HG03442 (cell line): Measurements from ENCODE around the gene ZNF57.
"Not testable (repeated sequence)": the region's sequence is repeated elsewhere in the genome, so short reads cannot be mapped to it uniquely, and the experiment has no call there.

Experiments used
- ATAC-seq: cut with Tn5 transposase; IDR thresholded peaks from one replicate; pipeline ENCODE4 v1.9.1; 2021; ENCODE audit warnings: mild to moderate bottlenecking, moderate library complexity; ENCODE audit not compliant: unreplicated experiment

Gene ZNF57

DNA sequence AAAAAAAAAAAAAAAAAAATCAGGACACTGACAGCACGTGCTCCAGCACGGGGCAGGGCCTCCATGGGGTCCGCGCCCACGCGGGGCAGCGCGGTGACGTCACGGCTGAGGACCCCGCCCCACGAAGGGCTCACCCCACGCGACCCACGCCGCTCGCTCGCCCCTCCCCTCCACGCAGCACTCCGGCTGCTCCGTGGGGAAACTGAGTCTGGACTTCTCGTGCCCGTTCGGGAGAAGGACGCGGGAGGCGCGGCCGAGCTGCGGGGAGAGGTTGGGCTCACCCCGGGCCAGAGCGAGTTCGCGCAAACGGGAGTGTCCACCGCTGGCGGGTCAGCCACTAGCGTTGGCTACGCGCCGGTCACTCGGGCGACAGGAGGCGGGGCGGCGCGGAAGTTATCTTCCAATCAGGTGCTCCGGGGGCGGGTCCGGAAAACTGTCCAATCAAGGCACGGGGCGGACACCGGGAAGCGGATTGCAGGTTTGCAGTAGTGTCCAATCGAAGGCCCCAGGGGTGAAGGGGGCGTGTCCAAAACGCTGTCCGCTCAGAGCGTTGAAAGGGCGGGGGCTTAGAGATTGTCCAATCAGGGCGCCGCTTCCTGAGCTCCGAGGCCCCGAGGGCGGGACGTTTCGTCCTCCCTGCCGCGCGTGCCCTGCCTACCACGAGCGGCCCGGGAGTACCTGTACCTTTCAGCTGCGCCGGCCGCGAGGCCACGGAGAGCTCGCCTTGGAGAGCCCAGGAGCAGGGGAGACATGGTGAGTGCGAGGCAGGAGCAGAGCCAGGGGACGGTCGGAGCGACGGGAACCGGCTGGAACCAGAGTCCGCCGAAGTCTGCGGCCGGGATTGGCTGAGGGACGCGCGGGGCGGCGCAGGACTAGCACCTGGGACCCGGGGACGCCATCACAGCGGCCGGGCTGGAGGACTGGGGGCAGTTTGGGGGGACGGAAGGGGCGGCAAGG is at the start of gene ZNF57:
TSS of gene ZNF57 (plus strand) at position 633 of the 957 bp plus-strand sequence. CDS start at position 751, 118 bp downstream.
- peak; percentile 89 for ATAC-seq

GRCh38 chr19:2852598-2852997 is 48.1 kb upstream of the ZNF57 start:
- ATAC-seq = no peak

DNA sequence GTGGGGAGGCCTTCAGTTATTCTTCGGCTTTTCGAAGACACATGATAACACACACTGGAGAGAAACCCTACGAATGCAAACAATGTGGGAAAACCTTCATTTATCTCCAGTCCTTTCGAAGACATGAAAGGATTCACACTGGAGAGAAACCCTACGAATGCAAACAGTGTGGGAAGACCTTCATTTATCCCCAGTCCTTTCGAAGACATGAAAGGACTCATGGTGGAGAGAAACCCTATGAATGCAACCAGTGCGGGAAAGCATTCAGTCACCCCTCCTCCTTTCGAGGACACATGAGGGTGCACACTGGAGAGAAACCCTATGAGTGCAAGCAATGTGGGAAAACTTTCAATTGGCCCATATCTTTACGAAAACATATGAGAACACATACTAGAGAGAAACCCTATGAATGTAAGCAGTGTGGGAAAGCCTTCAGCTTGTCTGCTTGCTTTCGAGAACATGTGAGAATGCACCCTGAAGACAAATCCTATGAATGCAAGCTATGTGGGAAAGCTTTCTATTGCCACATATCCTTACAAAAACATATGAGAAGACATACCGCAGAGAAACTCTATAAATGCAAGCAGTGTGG is 47.6 kb upstream of the ZNF57 start:
- ATAC-seq = no peak

- ATAC-seq = no peak
Observed at GRCh38 chr19:2854849-2855248, 45.9 kb upstream of the ZNF57 start.

GRCh38 chr19:2856457-2857050 is 44.2 kb upstream of the ZNF57 start:
- no peak for ATAC-seq

DNA sequence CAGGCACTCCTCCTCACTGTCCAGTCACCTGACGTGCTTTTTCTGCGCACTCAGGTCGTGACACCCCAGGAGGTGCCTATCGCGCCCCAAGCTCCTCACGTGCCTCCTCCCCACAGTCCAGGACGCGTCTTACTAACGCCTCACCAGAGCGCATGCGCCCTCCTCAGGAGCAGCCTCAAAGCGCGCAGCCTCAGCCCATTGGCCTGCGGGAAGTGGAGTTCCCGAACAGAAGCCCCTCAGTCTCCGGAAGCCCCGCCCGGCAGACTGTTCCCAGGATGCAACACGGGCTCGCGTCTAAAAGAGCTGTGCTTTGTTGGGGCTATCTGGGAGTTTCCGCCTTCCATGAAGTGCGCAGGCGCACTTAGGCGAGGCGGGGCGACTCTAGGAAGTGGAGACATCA is 41.9 kb upstream of the ZNF57 start:
- no peak for ATAC-seq

DNA sequence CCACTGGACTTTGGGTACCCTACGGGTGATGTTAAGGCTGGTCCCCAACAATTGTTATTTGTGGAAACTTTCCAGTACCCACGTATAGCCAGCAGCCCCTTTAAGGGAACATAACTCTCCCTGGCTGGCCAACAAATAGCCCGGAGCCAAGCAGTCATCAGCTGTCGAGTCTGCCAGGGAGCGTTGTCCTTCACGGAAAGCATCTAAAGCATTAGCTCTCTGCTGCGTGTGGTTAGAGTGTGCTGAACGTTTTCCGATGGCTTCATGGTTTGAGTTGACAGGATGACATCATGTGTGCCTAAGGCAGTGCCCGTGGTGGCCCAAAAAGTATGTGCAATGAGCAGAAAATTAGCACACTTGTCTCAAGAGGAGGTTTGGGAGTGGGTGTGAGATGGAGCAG is 36.9 kb upstream of the ZNF57 start:
- no peak for ATAC-seq

DNA sequence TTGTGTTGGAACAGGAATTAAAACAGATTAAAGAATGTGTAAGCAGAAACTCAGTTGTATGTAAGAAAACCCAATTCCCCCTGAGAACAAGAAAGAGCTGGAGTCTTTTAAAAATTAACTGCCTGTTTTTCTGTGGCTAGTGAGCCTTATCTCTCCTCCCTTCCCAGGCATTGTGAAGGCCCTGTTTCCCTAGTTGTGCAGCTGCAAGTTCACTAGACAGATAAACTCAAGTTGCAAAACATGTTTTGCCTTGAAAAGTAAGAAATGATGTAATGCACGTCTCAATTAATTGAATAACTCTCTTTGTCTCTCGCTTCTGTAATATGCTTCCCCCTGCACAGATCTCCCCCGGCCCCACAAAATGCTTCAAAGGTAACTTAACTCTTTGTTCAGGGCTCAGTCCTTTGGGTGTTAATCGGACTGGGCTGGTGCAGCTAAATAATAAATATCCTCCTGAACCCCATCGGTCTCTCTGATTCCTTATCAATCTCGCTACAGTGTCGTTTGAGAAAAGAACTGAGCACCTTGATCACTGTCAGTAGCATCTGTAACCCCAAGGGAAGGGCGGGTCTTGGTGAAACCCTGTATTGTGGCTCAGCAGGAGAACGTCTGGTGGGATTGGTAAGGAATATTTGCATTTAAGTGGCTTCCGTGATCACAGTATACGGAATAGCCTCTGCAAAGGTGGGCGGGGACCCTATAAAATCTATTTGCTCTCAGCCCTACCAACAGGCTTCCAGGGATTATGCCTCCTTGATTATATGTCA is 35.2 kb upstream of the ZNF57 start:
- no peak for ATAC-seq

DNA sequence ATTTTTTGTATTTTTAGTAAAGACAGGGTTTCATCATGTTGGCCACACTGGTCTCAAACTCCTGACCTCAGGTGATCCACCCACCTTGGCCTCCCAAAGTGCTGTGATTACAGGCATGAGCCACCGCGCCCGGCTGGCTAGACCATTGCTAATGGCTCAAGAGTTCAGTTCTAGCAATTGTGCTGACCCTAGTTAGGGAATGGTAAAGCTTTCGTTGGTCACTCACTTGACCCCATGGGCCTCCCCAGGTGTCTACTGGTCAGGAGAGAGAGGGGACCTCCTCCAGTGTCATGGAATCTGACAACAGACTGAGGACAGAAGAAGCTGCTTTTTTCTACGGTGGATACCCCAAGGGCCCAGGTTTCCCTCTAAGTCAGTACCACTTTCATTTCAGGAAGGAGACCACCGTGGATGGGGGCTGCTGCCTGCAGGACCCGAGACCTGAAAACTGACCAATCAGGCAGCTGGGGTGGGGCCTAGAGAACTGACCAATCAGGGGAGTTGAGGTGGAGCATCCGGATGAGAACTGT is 34.2 kb upstream of the ZNF57 start:
- ATAC-seq = no peak

DNA sequence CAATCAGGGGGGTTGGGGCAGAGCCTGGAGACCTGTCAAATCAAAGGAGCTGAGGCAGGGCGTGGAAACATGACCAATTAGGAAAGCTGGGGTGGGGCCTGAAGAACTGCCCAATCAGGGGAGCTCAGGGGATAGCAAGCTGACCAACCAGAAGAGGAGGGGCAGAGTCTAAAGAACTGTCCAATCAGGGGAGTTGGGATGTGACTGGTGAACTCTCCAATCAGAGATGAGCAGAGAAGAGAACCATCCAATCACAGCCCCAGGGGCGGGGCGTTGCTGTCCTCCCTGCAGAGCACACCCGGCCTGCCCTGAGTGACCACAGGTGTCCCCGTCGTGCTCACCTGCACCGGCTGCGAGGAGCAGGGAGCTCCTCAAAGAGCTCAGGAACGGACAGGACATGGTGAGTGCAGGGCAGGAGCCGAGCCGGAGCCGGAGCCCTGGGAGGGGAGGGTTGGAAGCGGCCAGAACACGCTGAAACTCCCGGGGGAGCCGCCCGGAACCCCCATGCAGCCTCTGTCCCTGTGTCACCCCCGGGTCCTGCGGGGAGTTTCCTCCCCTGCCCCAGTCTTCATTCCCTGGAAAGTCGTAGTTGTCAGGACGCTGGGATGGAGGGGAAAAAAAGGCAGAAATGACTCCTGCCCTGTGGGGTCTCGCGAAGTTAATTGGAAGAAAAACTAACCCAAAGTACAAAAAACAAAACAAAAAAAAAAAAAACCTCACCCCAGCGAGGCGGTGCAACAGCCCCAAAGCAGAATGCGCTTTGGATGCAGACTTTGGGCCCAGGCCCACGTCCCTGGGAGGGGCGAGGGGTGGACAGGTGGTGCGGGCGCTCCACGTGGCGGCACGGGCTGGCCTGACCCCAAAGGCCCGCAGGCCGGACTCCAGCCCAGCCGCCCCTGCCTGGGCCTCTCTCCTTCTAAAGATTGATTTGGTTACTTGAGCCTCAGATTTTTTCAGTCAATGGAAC is 33.4 kb upstream of the ZNF57 start, which contains the start of gene ZNF556:
TSS of gene ZNF556 (plus strand) at position 311 of the 967 bp plus-strand sequence. CDS start at position 398, 87 bp downstream.
- no peak for ATAC-seq

GRCh38 chr19:2869618-2870017 is 31.1 kb upstream of the ZNF57 start:
- no peak for ATAC-seq

- ATAC-seq = not testable (repeated sequence)
Observed at GRCh38 chr19:2872175-2872574, 28.6 kb upstream of the ZNF57 start.

DNA sequence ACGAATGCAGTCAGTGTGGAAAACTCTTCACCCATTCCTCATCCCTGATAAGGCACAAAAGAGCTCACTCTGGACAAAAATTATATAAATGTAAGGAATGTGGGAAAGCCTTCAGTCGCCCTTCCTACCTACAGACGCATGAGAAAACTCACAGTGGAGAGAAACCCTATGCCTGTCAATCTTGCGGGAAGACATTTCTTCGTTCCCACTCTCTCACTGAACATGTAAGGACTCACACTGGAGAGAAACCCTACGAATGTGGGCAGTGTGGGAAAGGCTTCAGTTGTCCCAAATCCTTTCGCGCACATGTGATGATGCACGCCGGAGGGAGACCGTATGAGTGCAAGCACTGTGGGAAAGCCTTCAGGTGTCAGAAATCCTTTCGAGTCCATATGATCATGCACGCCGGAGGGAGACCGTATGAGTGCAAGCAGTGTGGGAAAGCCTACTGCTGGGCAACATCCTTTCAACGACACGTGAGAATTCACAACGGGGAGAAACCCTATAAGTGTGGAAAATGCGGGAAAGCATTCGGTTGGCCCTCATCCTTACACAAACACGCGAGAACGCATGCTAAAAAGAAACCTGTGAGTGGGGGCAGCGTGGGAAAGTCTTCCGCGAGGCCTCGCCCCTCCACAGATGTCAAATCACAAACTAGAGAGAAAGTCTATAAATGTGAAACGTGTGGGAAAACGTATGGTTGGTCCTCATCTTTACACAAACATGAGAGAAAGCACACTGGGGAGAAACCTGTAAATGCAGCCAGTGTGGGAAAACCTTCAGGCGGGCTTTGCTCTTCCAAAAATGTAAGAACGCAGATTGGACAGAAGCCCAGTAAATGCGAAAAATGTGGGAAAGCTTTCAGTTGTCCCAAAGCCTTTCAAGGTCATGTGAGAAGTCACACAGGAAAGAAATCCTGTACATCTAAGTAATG is 23.1 kb upstream of the ZNF57 start:
- no peak for ATAC-seq

GRCh38 chr19:2883686-2884439 is 16.9 kb upstream of the ZNF57 start:
- no peak for ATAC-seq

DNA sequence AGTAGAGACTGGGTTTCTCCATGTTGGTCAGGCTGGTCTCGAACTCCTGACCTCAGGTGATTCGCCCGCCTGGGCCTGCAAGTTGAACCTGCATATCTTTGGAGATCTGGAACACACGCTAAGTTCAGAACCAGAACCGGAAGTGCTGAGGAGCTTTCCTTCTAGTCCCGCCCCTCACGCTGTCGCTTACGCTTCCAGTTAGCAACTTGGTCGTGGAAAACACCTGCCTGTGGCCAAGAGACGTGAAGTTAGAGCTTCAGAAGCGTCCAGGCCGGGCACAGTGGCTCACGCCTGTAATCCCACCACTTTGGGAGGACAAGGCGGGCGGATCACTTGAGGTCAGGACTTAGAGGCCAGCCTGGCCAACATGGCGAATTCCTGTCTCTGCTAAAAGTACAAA is 15.0 kb upstream of the ZNF57 start:
- ATAC-seq = no peak

DNA sequence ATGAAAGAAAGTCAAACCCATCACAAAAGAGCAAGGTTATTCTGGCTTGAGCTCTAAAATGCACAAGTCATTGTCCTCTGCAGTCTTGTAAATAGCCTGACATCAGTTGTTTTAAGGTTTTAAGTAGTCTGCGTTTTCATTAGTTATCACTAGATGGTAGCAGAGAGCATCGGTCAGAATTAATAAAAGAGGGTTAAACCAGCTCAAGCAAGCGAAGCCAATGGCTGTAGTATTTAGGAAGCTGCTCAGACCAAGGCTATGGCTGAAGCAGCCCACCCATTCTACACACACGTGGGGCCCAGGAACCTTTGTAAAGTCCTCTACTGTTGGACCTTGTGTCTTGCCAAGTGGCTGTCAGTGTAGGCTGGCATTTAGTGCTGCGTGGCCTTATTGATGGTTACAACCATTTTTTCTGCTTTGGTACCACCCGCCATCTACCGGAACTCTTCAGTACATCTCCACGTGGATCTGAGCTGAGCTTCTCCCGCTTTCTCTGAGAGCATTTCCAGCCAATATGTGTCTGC is 13.3 kb upstream of the ZNF57 start:
- no peak for ATAC-seq

DNA sequence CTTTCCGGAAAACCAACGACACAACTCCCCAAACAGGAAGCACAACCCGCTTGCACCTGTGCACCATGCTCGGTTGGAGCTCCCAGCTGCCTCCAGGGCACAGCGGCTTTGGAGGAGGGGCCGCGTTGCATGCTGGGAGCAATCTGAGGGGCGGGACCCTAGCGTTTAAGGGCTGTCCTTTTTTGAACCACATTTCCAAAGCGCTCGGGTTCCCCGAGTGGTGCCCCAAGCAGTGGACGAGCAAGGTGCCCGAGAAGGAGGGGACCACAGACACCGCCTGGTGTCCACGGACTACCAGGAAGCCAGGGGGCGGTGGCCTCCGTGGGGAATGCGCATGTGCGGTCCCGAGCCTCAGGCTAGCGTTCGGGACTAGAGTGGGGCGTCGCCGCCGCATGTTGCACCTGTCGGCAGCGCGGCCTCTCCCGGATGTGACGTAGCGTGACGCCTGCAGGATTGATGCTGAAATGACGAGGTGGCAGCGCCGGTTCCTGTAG is 11.9 kb upstream of the ZNF57 start:
- ATAC-seq = no peak
